HG02885 (cell line): ENCODE data around the gene CA14.
A peak's percentile ranks its signal among the peaks of the same experiment; 100 is the strongest.
"Not testable (repeated sequence)": the region's sequence is repeated elsewhere in the genome, so short reads cannot be mapped to it uniquely, and the experiment has no call there.

ENCODE experiments used
- ATAC-seq: cut with Tn5 transposase; IDR thresholded peaks from one replicate; pipeline ENCODE4 v1.9.1; 2021; ENCODE audit warnings: mild to moderate bottlenecking; ENCODE audit not compliant: unreplicated experiment, poor library complexity

Gene CA14

GRCh38 chr1:150257624-150258585 is at the start of gene CA14:
CA14 (plus strand) TSS chr1:150257774; CDS start chr1:150258129, 355 bp downstream.
- ATAC-seq: no peak

DNA sequence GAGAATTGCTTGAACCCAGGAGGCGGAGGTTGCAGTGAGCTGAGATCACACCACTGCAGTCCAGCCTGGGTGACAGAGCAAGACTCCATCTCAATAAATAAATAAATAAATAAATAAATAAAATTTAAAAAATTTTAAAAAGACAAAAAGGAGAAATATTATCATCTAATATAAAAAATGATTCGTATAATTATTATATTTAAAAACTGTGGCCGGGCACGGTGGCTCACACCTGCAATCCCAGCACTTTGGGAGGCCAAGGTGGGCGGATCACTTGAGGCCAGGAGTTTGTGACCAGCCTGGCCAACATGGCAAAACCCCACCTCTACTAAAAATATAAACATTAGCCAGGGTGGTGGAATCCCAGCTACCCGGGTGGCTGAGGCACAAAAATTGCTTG is 49.1 kb upstream of the CA14 start:
- not testable (repeated sequence) for ATAC-seq

DNA sequence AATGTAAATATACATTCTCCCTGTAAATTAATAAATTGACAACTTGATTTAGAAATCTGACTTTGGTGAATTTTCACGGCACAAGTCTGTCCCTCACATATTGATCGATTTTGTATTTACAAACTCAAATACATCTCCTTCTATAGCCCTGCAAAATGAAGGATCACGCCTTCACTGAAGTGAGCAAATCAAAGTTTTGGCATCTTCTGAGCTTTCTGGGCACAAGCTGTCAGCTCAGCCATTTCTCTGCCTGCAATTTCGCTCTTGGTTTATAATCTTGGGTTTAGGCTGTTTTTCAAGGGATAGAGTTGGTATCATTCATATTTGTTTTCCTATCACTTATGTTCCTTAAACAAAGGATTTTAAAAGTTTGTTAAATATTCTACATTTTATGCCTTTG is 47.5 kb upstream of the CA14 start:
- ATAC-seq: no peak

GRCh38 chr1:150210706-150211105 is 46.9 kb upstream of the CA14 start:
- no peak for ATAC-seq

DNA sequence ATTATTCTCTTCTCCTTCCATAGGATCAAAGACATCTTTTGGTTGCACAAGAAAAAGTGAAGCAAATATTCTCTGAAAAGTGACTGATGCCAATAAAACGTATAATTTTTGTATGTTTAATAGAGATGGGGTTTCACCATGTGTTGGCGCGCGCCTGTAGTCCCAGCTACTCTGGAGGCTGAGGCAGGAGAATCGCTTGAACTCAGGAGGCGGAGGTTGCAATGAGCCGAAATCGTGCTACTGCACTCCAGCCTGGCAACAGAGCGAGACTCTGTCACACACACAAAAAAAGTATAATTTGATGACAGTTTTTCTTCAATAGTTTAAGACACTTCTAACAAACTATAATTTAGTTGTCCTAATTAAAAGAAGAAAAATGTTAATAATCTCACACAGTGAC is 45.5 kb upstream of the CA14 start:
- ATAC-seq: no peak

- ATAC-seq: peak; percentile 73
Observed at GRCh38 chr1:150213170-150214098, 44.1 kb upstream of the CA14 start.

- ATAC-seq: not testable (repeated sequence)
Observed at GRCh38 chr1:150214099-150214756, 43.3 kb upstream of the CA14 start.

GRCh38 chr1:150215855-150216254 is 41.7 kb upstream of the CA14 start:
- ATAC-seq: not testable (repeated sequence)

GRCh38 chr1:150221552-150221951 is 36.0 kb upstream of the CA14 start:
- no peak for ATAC-seq

GRCh38 chr1:150224983-150225382 is 32.6 kb upstream of the CA14 start:
- ATAC-seq: no peak

DNA sequence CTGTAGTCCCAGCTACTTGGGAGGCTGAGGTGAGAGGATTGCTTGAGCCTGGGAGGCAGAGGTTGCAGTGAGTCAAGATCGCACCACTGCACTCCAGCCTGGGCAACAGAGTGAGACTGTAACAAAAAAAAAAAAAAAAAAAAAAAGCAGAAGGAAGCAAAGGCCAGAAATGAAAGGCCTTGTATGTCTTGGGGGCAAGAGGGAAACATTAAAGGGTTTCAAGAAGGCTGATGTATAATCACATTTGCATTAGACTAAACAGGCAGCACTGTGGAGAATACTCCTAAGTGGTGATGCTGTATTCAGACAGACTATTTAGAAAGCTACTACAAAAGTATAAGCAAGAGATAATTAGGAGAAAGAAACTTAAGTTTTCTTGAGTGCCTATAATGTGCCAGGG is 32.0 kb upstream of the CA14 start:
- ATAC-seq: no peak

DNA sequence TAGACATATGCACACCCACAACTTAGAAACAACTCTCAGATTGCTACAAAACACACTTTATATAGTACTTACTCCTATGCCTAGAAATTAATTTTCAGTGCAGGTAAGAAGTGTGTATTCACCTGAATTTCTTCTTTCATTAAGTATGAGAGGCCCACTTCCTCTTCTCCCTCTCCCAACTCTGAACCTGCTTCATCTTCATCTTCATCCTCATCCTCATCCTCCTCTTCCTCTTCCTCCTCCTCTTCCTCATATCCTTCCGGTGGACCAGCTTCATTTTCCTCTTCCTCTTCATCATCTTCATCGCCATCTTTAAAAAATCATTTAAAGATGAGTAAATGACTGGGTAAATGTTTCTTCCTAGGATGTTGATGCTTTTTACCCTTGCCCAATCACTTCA is 31.1 kb upstream of the CA14 start:
- ATAC-seq: no peak

DNA sequence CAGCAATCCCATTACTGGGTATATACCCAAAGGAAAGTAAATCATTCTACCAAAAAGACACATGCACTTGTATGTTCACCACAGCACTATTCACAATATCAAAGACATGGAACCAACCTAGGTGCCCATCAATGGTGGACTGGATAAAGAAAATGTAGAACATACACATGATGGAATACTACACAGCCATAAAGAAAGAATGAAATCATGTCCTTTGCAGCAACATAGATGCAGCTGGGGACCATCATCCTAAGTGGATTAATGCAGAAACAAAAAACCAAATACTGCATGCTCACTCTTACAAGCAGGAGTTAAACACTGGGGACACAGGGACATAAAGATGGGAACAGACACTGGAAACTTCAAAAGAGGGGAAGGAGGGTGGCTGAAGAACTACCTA is 30.3 kb upstream of the CA14 start:
- ATAC-seq: no peak

DNA sequence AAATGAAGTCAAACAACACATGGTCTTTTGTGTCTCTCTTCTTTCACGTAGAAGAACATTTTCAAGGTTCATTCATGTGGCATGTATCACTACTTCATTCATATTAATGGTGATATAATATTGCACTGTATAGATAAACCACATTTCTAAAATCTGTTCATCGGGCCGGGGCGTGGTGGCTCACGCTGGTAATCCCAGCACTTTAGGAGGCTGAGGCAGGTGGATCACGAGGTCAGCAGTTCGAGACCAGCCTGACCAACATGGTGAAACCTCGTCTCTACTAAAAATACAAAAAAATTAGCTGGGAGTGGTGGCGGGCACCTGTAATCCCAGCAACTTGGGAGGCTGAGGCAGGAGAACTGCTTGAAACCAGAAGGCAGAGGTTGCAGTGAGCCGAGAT is 29.3 kb upstream of the CA14 start:
- ATAC-seq: not testable (repeated sequence)

GRCh38 chr1:150232921-150233320 is 24.7 kb upstream of the CA14 start:
- ATAC-seq: not testable (repeated sequence)

DNA sequence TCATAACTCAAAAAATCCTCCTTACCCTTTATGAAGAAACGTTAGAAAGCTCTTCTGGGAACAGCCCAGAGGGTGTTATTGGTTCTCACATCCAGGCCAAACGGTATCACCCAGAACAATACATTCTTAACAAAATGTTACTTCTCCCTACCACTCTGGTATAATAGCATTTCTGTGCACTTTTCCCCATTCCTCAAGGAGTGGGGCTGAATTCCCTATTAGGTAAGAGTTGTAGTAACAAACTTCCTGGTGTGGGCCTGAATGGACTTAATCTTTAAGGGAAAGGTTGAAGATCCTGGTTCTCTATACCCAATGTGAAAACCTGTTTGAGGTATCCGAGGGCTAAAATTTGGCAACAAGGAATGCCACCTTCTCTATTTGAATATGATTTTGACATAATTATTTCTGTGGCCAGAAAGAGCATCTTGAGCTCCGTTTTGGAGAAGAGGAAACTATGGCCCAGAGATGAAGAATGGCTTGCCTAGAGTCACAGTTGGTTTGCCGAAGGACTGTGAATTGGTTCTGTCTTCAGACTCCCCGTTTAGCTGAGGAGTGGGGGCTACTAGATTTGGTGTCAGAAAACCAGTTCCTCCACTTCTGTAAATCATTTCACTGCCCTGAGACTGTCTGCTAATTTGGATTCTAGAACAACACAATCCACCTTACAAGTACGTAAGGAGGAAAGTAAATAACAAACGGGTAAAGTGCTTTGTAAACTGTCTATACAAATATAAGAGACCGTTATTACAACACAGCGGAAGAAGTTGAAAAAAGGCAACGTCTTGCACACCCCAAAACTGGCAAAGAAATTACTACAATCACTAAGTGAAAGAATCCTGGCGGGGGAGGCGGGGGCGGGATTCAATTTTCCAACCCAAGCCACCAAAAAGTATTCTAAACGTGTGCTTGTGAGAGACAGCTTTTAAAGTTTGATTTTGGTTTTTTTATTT is 23.9 kb upstream of the CA14 start:
- no peak for ATAC-seq

DNA sequence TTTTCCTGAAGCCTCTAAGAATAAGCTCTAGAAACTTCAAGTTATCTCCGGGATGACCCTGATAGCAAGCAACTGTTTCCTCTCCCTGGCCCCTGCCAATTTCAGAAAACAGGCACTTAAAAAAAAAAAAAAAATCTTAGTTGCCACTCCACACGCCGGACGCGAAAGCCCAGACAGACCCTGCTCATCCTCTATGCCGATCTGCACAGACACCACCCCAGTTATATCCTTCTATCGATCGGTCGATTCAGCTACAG is 23.3 kb upstream of the CA14 start:
- ATAC-seq: no peak

DNA sequence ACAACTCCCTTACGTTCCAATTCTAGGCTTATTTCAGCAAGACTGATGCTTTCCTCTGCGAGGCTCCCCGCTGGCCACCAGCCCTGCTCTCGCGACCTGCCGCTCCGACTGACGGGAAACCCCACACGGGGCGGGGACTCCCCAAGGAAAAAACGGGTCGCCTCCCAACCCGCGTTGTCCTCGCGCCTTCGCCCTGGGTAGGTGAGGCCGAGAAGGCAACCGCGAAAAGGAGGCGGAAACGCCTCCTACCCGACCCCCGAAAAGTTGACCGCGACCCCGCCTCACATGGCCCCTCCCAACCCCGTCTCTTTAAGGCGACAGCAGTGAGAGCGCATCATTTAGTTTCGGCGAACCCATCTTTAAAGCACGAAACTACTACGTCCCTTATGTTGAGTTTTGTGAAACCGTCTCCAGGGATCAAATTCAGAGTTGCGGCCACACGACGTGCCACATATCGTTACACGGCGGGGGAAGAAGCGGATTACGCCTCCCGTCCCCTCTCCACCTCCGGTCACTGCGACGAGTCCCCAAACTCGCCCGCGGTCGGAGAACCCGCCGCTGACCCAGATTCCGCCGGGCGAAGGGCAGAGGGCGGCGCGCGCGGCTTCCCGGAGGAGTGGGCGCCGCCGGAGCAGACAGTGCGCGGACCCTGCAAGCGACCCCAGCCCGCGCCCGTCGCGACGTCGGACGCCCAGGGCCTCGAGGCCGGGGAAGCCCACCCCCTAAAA is 22.8 kb upstream of the CA14 start:
- peak; percentile 52 for ATAC-seq

DNA sequence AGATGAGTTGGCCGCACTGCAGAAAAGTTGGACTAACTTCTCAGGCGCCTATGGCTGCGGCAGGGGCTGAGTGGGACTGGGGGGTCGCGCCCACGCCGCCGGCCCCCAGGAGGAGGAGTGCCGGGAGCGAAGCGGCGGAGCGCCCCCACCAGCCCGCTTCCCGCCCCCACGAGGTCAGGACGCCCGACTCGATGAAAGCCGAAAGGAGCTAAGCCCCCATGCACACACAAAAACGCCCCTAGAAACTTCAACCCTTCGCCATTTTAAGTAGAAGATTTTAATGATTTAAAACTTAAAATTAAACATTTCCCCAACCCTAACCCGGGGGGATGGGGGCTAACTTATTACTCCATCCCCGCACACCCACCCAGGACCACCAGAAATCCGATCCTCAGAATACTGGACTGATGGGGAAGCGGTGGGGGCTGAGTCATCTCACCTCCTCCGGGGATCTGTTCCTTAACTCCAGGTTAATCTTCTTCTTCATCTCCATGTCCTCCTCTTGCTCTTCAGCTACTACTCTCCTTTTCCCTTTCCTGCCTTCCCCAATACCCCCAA is 22.2 kb upstream of the CA14 start:
- ATAC-seq: no peak
